AG09309 (cell line): ENCODE results near the gene PGAM5.
"Not testable (repeated sequence)": the region's sequence is repeated elsewhere in the genome, so short reads cannot be mapped to it uniquely, and the experiment has no call there.

Experiments used
- DNase-seq: peaks from one replicate; pipeline ENCODE4 v3.0.0-alpha.2; 2010; ENCODE audit warnings: low read depth
- H3K4me3 ChIP-seq: 2 replicates; pipeline ENCODE4 v1.5.1; 2011; ENCODE audit warnings: mild to moderate bottlenecking, low read depth, low read length, moderate library complexity; ENCODE audit not compliant: control insufficient read depth
- CTCF ChIP-seq: IDR thresholded peaks from 2 replicates; pipeline ENCODE4 v1.5.1; 2011; ENCODE audit warnings: mild to moderate bottlenecking, low read depth, low read length, inconsistent platforms; ENCODE audit not compliant: insufficient read depth, control insufficient read depth; ENCODE audit errors: missing control alignments

The PGAM5 gene

GRCh38 chr12:132743831-132744230 lies 33.2 kb downstream of the PGAM5 start:
- no peak overlapping the region for H3K4me3 ChIP-seq
- no peak for DNase-seq
- no peak for TF ChIP-seq CTCF

- no peak for TF ChIP-seq CTCF
- H3K4me3 ChIP-seq: no peak overlapping the region
- DNase-seq: no peak
Observed at GRCh38 chr12:132746613-132747012, 36.0 kb downstream of the PGAM5 start.

- no peak for DNase-seq
- no peak overlapping the region for H3K4me3 ChIP-seq
- TF ChIP-seq CTCF: no peak
Observed at GRCh38 chr12:132747395-132747794, 36.8 kb downstream of the PGAM5 start.

- no peak for DNase-seq
- H3K4me3 ChIP-seq: no peak overlapping the region
- TF ChIP-seq CTCF: no peak
Observed at GRCh38 chr12:132747896-132748295, 37.3 kb downstream of the PGAM5 start.

- no peak for TF ChIP-seq CTCF
- DNase-seq: no peak
- no peak overlapping the region for H3K4me3 ChIP-seq
Observed at GRCh38 chr12:132748319-132748718, 37.7 kb downstream of the PGAM5 start.

GRCh38 chr12:132753670-132754069 lies 43.0 kb downstream of the PGAM5 start:
- H3K4me3 ChIP-seq, DNase-seq: not testable (repeated sequence)

- H3K4me3 ChIP-seq: no peak overlapping the region
- TF ChIP-seq CTCF: no peak
- no peak for DNase-seq
Observed at GRCh38 chr12:132754160-132754932, 43.7 kb downstream of the PGAM5 start.

GRCh38 chr12:132758825-132759224 lies 48.2 kb downstream of the PGAM5 start:
- H3K4me3 ChIP-seq, DNase-seq: not testable (repeated sequence)
